ENCODE measurements around the gene NBEA.

Gene NBEA

DNA sequence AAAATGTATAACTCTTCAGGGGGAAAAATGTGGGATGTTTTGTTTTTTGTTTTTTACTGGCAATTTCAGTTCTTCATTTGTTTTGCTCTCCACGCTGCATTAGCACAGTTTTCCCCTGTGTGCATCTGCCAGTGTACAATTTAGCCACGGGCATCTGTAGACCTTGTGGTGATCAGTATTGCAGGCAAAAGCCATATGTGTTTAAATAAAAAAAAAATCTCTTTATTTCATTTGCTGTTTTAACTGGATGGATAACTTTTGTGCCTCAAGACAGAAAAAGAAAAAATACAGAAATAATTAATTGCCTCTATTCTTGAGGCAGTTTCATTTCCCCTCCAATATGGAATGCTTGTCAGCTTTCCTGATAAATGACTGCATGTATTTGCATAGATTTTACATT, 542.3 kb downstream of the NBEA start:
- TF ChIP-seq, protein P1, sequence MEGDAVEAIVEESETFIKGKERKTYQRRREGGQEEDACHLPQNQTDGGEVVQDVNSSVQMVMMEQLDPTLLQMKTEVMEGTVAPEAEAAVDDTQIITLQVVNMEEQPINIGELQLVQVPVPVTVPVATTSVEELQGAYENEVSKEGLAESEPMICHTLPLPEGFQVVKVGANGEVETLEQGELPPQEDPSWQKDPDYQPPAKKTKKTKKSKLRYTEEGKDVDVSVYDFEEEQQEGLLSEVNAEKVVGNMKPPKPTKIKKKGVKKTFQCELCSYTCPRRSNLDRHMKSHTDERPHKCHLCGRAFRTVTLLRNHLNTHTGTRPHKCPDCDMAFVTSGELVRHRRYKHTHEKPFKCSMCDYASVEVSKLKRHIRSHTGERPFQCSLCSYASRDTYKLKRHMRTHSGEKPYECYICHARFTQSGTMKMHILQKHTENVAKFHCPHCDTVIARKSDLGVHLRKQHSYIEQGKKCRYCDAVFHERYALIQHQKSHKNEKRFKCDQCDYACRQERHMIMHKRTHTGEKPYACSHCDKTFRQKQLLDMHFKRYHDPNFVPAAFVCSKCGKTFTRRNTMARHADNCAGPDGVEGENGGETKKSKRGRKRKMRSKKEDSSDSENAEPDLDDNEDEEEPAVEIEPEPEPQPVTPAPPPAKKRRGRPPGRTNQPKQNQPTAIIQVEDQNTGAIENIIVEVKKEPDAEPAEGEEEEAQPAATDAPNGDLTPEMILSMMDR (IDR thresholded peaks at IDR 0.05; ENCODE audit: insufficient read depth, low read depth, low read length, missing control alignments): no peak
- no peak overlapping the region for H3K4me3 ChIP-seq (ENCODE audit: low read length)
- no peak for DNase-seq (ENCODE audit: low read depth)

DNA sequence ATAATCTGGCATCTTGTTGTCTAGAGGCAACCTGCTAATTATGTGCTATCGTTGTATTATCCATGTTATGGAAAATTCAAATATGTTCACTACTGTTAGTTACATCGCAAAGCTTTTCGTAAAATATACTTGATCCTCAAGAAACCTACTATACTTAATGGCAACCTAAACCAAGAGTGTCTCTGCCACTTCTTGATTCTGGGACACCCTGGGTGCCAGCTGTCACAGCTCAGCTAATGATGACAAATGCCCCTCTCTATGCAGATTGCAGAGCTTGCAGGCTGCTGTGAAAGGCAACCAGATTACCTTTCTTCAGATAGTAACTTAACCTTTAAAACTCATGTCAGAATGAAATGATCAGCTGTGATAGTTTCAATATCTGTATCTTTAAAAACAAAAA, 543.4 kb downstream of the NBEA start:
- H3K4me3 ChIP-seq (ENCODE audit: low read length): no peak overlapping the region
- TF ChIP-seq, protein P1 (IDR thresholded peaks at IDR 0.05; ENCODE audit: insufficient read depth, low read depth, low read length, missing control alignments): no peak
- no peak for DNase-seq (ENCODE audit: low read depth)

DNA sequence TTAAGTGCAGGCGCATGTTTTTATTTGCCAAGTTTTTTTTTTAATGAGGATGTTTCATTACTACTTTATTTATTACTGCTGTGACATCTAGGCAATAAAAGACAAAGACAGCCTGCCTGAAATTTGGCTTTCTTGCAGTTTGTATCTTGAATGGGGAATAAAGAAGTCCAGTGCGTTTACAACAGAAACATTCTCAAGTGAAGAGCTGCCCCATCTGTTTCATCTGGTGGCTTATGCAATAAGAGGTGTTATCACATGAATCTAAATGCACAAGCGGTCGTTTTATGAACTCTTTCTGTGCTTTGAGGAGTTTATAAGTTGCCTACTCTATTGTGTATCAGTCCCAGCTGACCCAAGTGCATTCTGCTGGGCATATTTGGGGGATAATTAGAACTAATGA, 547.0 kb downstream of the NBEA start:
- no peak overlapping the region for H3K4me3 ChIP-seq (ENCODE audit: low read length)
- DNase-seq (ENCODE audit: low read depth): no peak
- TF ChIP-seq, protein P1 (IDR thresholded peaks at IDR 0.05; ENCODE audit: insufficient read depth, low read depth, low read length, missing control alignments): no peak

DNA sequence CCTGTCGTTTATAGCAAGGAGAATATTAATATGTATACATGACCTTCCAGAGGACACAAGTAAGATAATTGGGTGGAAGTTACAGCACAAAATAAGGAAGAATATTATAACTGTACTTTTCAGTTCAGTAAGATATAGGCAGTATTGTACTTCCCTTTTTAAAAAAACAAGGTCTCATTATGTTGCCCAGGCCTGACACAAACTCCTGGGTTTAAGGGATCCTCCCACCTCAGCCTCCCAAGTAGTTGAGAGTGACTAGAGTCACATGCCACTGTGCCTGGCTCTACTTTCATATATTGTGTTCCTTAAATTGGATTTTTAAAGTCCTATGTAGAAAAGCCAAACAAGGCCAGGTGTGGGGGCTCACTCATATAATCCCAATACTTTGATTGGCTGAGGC, 553.9 kb downstream of the NBEA start:
- DNase-seq (ENCODE audit: low read depth): no peak
- TF ChIP-seq, protein P1 (IDR thresholded peaks at IDR 0.05; ENCODE audit: insufficient read depth, low read depth, low read length, missing control alignments): no peak
- H3K4me3 ChIP-seq (ENCODE audit: low read length): no peak overlapping the region

DNA sequence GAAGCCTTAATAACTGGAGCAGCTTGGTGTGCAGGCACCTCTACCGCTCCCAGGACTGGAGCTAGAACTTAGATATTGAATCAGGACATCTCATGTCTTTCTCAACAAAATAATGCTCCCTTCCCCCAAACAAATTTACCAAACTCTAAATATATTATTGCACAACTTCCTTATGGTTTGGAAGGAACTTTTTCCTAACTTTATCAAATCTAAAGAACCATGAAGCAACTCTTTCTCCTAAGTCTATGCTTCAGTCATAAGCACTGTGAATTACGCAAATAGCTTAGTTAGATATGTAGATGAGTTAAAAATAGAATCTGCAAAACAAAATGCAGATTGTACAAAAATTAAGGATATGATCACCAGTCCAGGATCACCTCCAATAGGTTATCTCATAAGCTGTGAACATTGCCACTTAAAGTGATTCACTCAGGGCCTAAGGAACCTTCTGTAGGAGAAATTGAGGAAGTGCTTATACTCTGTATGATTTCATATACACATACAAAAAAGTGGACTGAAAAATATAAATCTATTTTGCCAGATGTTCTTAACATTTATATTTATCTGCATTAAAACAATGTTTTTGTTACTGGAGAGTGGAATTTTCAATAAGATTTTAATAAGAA, 554.8 kb downstream of the NBEA start:
- no peak for DNase-seq (ENCODE audit: low read depth)
- TF ChIP-seq, protein P1 (IDR thresholded peaks at IDR 0.05; ENCODE audit: insufficient read depth, low read depth, low read length, missing control alignments): no peak
- H3K4me3 ChIP-seq (ENCODE audit: low read length): no peak overlapping the region

DNA sequence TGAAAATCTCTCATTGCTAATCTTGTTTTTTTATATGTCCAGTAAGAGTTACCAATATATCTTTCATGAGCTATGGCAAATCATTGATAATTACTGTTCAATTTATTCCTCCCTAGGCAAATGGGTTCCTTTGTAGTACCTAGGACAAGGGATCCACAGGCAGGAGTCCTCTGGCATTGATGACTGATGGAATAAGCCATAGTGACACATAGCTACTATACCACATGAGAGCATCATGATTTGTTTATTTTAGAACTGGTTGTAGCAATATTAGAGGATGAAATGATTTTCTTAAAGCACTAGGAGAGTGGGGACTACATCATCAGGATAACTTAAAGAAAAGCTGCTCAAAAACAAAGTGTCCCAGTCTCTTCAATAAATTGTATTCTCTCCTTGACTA, 556.2 kb downstream of the NBEA start:
- TF ChIP-seq, protein P1 (IDR thresholded peaks at IDR 0.05; ENCODE audit: insufficient read depth, low read depth, low read length, missing control alignments): no peak
- no peak overlapping the region for H3K4me3 ChIP-seq (ENCODE audit: low read length)
- DNase-seq (ENCODE audit: low read depth): peak; percentile 9

DNA sequence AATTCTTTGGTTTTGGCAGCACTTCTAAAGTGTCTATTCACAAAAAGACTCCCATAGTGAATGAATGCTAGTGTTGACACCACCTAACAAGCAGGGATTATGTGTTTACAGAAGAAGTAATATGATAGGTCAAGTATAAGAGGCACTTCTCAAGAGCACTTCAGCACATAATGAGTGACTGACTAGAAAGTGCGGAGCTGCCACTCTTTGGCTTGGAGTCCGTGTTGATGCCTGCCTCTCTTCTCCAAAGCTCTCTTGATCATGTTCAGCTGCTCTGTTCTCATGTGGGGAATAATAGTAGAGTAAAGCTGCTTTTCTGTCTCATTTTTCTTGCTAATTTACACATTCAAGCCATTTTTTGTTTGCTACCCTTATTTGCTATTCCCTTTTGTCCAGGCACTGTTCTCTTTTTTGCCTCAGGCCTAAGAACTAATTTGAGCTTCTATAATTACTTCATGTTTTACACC, 557.2 kb downstream of the NBEA start:
- TF ChIP-seq, protein P1 (IDR thresholded peaks at IDR 0.05; ENCODE audit: insufficient read depth, low read depth, low read length, missing control alignments): no peak
- no peak overlapping the region for H3K4me3 ChIP-seq (ENCODE audit: low read length)
- no peak for DNase-seq (ENCODE audit: low read depth)

Data from epithelial cell of esophagus (primary cell).